HepG2 (cell line): Measurements from ENCODE around the gene FUT3. TPM values are rescaled to one million over a fixed set of nuclear protein-coding genes. Genes with fewer than 3 reads are reported as not detected.

Experiments used
- KLF16 ChIP-seq, 2 experiments: sonication (generic) in 1 of 2; formaldehyde crosslinking in 1 of 2; IDR thresholded peaks; 2 replicates each; pipeline versions ENCODE4 v1.6.1 to v1.8.0; 2016 to 2023; ENCODE audit warnings: missing genetic modification reagents in 2 of 2, missing compliant biosample characterization in 1 of 2
- MEIS2 ChIP-seq: sonication (generic); formaldehyde crosslinking; IDR thresholded peaks from 2 replicates; pipeline ENCODE4 v1.9.0; 2021; ENCODE audit warnings: mild to moderate bottlenecking, missing genetic modification reagents
- MZF1 ChIP-seq: sonication (generic); formaldehyde crosslinking; IDR thresholded peaks from 2 replicates; pipeline ENCODE4 v1.8.1; 2023; ENCODE audit warnings: mild to moderate bottlenecking, missing genetic modification reagents, borderline replicate concordance
- SIN3B ChIP-seq: fragments of 150-350 bp; IDR thresholded peaks from 2 replicates; pipeline ENCODE4 v1.6.1; 2014; ENCODE audit warnings: low read length
- XBP1 ChIP-seq: sonication (generic); formaldehyde crosslinking; IDR thresholded peaks from 2 replicates; pipeline ENCODE4 v1.5.0; 2020; ENCODE audit warnings: missing genetic modification reagents
- ZNF572 ChIP-seq: sonication (generic); formaldehyde crosslinking; IDR thresholded peaks from 2 replicates; pipeline ENCODE4 v1.5.1; 2020; ENCODE audit warnings: mild to moderate bottlenecking, missing genetic modification reagents
- polyA plus RNA-seq, 8 experiments: library from polyadenylated mRNA; depleted of rRNA in 3 of 8; stranded (reverse) in 7 of 8; unstranded in 1 of 8; fragments of >200 nt; fragmentation: Illumina TruSeq in 4 of 8; extraction: Trizol in 4 of 8; gene quantifications; 2 replicates each; pipeline versions ENCODE4 v1.2.1 to v1.2.3, GENCODE V29; 2011 to 2016; ENCODE audit warnings: low read depth in 4 of 8, missing spikeins in 1 of 8, mixed read lengths in 1 of 8; ENCODE audit not compliant: insufficient read depth in 1 of 8
- total RNA-seq, 5 experiments: library from RNA; depleted of rRNA; stranded (reverse); fragments of >200 nt; fragmentation: Illumina TruSeq; extraction: Trizol; gene quantifications; 2 replicates each; pipeline ENCODE4 v1.2.3, GENCODE V29; 2016; ENCODE audit warnings: low read depth in 1 of 5
- TF ChIP-seq, protein P1 (sequence below): IDR thresholded peaks from 2 replicates; pipeline ENCODE4 v1.6.1; 2016; ENCODE audit warnings: low read depth, missing genetic modification reagents, missing compliant biosample characterization
- TF ChIP-seq, protein P2 (sequence below): sonication (generic); formaldehyde crosslinking; IDR thresholded peaks from 2 replicates; pipeline ENCODE4 v1.4.0; 2020; ENCODE audit warnings: low read depth, missing genetic modification reagents
- TF ChIP-seq, protein P3 (sequence below): sonication (generic); formaldehyde crosslinking; IDR thresholded peaks from 2 replicates; pipeline ENCODE4 v1.4.0; 2020; ENCODE audit warnings: missing genetic modification reagents
- TF ChIP-seq, protein P4 (sequence below): sonication (generic); formaldehyde crosslinking; IDR thresholded peaks from 2 replicates; pipeline ENCODE4 v1.5.0; 2020; ENCODE audit warnings: missing genetic modification reagents, mild to moderate bottlenecking, borderline replicate concordance
- TF ChIP-seq, protein P5 (sequence below): sonication (generic); formaldehyde crosslinking; IDR thresholded peaks from 2 replicates; pipeline ENCODE4 v1.5.1; 2020; ENCODE audit warnings: missing genetic modification reagents, mild to moderate bottlenecking, borderline replicate concordance
- TF ChIP-seq, protein P6 (sequence below): sonication (generic); formaldehyde crosslinking; IDR thresholded peaks from 2 replicates; pipeline ENCODE4 v1.5.0; 2020; ENCODE audit warnings: missing genetic modification reagents

The FUT3 gene
- total and polyA plus RNA-seq, 2 of the 13 experiments (the other 11 are each of a cell fraction or from before 2014, with no cell fraction given), result 0.53 to 1.1 TPM

DNA sequence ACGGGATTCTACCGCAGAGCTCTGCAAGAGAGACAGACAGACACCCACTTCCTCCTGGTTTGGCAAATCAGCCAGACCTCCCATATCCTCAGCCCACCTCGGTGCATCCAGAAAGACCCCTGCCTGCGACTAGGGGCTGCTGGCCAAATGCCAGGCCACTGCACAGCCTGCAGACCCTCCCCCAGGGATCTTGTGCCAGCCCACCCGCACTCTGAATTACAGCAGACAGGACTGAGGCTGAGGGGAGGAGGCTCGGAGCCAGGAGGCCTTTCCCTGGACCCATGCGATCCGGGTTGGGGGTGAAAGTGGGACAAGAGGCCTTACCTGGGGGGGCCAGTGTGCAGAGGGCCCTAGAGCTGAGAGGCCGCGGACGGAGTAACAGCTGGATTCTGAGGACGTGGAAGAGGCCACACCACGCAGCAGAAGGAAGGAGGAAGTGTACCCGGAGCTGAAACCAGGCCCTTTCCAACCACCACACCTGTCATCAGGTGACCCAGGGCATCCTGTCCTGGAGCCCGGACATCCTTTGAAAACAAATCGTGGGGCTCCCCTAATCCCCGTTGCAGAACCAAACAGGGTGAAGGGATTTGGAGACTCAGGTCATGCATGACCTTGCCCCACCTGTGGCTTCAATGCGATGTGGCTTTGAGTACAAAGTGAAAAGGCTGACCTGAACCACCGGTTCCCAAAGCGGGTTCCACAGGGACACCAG, 12.7 kb downstream of the FUT3 start (continued):
- TF ChIP-seq MZF1 (no peak), SIN3B (no peak), MEIS2 (CRISPR knock-in tag) (peak; percentile 10; the same call in 1 of the 2 replicates), ZNF572 (CRISPR knock-in tag) (no peak; the same call in 1 of the 2 replicates), KLF16 (CRISPR knock-in tag; IDR thresholded peaks at IDR 0.05) (no peak), XBP1 (no peak)
- TF ChIP-seq, protein P1, sequence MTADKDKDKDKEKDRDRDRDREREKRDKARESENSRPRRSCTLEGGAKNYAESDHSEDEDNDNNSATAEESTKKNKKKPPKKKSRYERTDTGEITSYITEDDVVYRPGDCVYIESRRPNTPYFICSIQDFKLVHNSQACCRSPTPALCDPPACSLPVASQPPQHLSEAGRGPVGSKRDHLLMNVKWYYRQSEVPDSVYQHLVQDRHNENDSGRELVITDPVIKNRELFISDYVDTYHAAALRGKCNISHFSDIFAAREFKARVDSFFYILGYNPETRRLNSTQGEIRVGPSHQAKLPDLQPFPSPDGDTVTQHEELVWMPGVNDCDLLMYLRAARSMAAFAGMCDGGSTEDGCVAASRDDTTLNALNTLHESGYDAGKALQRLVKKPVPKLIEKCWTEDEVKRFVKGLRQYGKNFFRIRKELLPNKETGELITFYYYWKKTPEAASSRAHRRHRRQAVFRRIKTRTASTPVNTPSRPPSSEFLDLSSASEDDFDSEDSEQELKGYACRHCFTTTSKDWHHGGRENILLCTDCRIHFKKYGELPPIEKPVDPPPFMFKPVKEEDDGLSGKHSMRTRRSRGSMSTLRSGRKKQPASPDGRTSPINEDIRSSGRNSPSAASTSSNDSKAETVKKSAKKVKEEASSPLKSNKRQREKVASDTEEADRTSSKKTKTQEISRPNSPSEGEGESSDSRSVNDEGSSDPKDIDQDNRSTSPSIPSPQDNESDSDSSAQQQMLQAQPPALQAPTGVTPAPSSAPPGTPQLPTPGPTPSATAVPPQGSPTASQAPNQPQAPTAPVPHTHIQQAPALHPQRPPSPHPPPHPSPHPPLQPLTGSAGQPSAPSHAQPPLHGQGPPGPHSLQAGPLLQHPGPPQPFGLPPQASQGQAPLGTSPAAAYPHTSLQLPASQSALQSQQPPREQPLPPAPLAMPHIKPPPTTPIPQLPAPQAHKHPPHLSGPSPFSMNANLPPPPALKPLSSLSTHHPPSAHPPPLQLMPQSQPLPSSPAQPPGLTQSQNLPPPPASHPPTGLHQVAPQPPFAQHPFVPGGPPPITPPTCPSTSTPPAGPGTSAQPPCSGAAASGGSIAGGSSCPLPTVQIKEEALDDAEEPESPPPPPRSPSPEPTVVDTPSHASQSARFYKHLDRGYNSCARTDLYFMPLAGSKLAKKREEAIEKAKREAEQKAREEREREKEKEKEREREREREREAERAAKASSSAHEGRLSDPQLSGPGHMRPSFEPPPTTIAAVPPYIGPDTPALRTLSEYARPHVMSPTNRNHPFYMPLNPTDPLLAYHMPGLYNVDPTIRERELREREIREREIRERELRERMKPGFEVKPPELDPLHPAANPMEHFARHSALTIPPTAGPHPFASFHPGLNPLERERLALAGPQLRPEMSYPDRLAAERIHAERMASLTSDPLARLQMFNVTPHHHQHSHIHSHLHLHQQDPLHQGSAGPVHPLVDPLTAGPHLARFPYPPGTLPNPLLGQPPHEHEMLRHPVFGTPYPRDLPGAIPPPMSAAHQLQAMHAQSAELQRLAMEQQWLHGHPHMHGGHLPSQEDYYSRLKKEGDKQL, result no peak
- TF ChIP-seq, protein P2, sequence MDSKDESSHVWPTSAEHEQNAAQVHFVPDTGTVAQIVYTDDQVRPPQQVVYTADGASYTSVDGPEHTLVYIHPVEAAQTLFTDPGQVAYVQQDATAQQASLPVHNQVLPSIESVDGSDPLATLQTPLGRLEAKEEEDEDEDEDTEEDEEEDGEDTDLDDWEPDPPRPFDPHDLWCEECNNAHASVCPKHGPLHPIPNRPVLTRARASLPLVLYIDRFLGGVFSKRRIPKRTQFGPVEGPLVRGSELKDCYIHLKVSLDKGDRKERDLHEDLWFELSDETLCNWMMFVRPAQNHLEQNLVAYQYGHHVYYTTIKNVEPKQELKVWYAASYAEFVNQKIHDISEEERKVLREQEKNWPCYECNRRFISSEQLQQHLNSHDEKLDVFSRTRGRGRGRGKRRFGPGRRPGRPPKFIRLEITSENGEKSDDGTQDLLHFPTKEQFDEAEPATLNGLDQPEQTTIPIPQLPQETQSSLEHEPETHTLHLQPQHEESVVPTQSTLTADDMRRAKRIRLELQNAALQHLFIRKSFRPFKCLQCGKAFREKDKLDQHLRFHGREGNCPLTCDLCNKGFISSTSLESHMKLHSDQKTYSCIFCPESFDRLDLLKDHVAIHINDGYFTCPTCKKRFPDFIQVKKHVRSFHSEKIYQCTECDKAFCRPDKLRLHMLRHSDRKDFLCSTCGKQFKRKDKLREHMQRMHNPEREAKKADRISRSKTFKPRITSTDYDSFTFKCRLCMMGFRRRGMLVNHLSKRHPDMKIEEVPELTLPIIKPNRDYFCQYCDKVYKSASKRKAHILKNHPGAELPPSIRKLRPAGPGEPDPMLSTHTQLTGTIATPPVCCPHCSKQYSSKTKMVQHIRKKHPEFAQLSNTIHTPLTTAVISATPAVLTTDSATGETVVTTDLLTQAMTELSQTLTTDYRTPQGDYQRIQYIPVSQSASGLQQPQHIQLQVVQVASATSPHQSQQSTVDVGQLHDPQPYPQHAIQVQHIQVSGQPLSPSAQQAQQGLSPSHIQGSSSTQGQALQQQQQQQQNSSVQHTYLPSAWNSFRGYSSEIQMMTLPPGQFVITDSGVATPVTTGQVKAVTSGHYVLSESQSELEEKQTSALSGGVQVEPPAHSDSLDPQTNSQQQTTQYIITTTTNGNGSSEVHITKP (CRISPR knock-in tag), result no peak
- TF ChIP-seq, protein P3, sequence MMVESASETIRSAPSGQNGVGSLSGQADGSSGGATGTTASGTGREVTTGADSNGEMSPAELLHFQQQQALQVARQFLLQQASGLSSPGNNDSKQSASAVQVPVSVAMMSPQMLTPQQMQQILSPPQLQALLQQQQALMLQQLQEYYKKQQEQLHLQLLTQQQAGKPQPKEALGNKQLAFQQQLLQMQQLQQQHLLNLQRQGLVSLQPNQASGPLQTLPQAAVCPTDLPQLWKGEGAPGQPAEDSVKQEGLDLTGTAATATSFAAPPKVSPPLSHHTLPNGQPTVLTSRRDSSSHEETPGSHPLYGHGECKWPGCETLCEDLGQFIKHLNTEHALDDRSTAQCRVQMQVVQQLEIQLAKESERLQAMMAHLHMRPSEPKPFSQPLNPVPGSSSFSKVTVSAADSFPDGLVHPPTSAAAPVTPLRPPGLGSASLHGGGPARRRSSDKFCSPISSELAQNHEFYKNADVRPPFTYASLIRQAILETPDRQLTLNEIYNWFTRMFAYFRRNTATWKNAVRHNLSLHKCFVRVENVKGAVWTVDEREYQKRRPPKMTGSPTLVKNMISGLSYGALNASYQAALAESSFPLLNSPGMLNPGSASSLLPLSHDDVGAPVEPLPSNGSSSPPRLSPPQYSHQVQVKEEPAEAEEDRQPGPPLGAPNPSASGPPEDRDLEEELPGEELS (CRISPR knock-in tag), result no peak
- TF ChIP-seq, protein P4, sequence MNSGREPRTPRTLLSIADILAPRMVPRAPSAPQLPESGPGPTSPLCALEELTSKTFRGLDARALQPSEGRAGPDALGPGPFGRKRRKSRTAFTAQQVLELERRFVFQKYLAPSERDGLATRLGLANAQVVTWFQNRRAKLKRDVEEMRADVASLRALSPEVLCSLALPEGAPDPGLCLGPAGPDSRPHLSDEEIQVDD (CRISPR knock-in tag), result no peak
- TF ChIP-seq, protein P5, sequence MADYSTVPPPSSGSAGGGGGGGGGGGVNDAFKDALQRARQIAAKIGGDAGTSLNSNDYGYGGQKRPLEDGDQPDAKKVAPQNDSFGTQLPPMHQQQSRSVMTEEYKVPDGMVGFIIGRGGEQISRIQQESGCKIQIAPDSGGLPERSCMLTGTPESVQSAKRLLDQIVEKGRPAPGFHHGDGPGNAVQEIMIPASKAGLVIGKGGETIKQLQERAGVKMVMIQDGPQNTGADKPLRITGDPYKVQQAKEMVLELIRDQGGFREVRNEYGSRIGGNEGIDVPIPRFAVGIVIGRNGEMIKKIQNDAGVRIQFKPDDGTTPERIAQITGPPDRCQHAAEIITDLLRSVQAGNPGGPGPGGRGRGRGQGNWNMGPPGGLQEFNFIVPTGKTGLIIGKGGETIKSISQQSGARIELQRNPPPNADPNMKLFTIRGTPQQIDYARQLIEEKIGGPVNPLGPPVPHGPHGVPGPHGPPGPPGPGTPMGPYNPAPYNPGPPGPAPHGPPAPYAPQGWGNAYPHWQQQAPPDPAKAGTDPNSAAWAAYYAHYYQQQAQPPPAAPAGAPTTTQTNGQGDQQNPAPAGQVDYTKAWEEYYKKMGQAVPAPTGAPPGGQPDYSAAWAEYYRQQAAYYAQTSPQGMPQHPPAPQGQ (CRISPR knock-in tag), result no peak
- TF ChIP-seq, protein P6, sequence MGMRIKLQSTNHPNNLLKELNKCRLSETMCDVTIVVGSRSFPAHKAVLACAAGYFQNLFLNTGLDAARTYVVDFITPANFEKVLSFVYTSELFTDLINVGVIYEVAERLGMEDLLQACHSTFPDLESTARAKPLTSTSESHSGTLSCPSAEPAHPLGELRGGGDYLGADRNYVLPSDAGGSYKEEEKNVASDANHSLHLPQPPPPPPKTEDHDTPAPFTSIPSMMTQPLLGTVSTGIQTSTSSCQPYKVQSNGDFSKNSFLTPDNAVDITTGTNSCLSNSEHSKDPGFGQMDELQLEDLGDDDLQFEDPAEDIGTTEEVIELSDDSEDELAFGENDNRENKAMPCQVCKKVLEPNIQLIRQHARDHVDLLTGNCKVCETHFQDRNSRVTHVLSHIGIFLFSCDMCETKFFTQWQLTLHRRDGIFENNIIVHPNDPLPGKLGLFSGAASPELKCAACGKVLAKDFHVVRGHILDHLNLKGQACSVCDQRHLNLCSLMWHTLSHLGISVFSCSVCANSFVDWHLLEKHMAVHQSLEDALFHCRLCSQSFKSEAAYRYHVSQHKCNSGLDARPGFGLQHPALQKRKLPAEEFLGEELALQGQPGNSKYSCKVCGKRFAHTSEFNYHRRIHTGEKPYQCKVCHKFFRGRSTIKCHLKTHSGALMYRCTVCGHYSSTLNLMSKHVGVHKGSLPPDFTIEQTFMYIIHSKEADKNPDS (CRISPR knock-in tag), result no peak
